Activated CD8-positive, alpha-beta memory T cell treated with anti-CD3 and anti-CD28 coated beads, Interleukin-2, amount 10 ng/mL, durations not matched to agents 7 days and 5 days (primary cell): Measurements from ENCODE around the gene DNM2. TPM values are rescaled to one million over a fixed set of nuclear protein-coding genes. Genes with fewer than 3 reads are reported as not detected.
"Not testable (repeated sequence)": the region's sequence is repeated elsewhere in the genome, so short reads cannot be mapped to it uniquely, and the experiment has no call there.

Experiments used
- ATAC-seq: fragments of 150-1000 bp; cut with Tn5 transposase; one replicate; pipeline ENCODE4 v1.10.0; 2021; ENCODE audit warnings: moderate library complexity
- CTCF ChIA-PET: fragments of 350-600 bp; sonication (Branson Sonifier 250); formaldehyde crosslinking; loops from one replicate; lab custom pipeline; 2021; ENCODE audit warnings: antibody characterized with exemption; lab: Charles Lee
- DNase-seq: peaks from one replicate; pipeline ENCODE4 v3.0.0-alpha.2; 2020
- H3K27ac Mint-ChIP-seq: one replicate; pipeline ENCODE4 v1.8.0; 2021; ENCODE audit warnings: mild to moderate bottlenecking, mixed read lengths
- H3K27me3 Mint-ChIP-seq: one replicate; pipeline ENCODE4 v1.8.0; 2021; ENCODE audit warnings: mixed read lengths
- H3K36me3 Mint-ChIP-seq: one replicate; pipeline ENCODE4 v1.8.0; 2021; ENCODE audit warnings: mild to moderate bottlenecking, mixed read lengths
- H3K4me1 Mint-ChIP-seq: one replicate; pipeline ENCODE4 v1.8.0; 2021; ENCODE audit warnings: mixed read lengths
- H3K4me3 Mint-ChIP-seq: one replicate; pipeline ENCODE4 v1.8.0; 2021; ENCODE audit warnings: mild to moderate bottlenecking, moderate library complexity, mixed read lengths
- H3K9me3 Mint-ChIP-seq: one replicate; pipeline ENCODE4 v1.8.0; 2022; ENCODE audit warnings: low read depth, mixed read lengths
- total RNA-seq, 2 experiments: library from RNA; stranded (reverse); gene quantifications; one replicate each; pipeline ENCODE4 v1.2.3, GENCODE V29; 2021

DNM2 gene
- total RNA-seq, 2 experiments from 2014 or later = 267 to 315 TPM

DNA sequence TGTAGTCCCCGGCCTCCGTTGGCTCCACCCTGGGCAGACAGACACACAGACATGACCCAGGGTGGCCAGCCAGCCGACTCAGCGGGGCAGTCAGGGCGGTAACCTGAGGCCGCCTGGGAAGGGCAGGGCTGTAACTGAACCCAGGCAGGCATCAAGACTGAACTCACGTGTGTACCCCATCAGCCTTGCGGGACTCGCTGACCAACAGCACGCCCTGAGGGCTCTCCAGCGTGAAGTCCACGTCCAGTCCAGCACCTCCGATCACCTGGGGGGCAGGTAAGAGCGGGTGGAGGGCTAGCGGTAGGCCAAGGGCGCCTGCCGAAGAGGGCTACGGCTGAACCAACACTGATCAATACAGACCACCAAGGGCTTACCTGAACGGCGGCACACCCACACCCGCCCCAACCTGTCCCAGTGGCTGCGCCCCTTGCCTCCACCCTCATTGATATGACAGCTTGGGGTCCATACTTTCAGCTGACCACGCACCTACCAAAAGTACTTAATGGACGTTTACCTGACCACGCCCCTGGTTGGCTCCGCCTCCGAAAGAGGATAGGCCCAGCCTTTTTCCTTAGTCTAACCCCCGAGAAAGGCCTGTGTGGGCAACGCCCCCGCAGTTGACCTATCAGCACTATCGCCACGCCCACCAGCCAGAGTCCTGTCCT is 117.3 kb downstream of the DNM2 start:
- Mint-ChIP-seq H3K27ac (peak overlapping the region; percentile 96), H3K4me3 (peak overlapping the region; percentile 88), H3K4me1 (peaks cover 18% of the 10 kb centered on the region), H3K9me3 (peaks cover 7% of the 10 kb centered on the region), H3K27me3 (no peaks in the 10 kb centered on the region), H3K36me3 (peaks cover 13% of the 10 kb centered on the region)
- ATAC-seq (no peak), DNase-seq (no peak)
- CTCF ChIA-PET = interaction anchor here (1.0 to 3.2 kb wide), 13 partner anchors 9 to 253 kb away, joined by 3 to 50 read pairs (median 6); partner anchors contain the start of genes CARM1, DNM2 and QTRT1

DNA sequence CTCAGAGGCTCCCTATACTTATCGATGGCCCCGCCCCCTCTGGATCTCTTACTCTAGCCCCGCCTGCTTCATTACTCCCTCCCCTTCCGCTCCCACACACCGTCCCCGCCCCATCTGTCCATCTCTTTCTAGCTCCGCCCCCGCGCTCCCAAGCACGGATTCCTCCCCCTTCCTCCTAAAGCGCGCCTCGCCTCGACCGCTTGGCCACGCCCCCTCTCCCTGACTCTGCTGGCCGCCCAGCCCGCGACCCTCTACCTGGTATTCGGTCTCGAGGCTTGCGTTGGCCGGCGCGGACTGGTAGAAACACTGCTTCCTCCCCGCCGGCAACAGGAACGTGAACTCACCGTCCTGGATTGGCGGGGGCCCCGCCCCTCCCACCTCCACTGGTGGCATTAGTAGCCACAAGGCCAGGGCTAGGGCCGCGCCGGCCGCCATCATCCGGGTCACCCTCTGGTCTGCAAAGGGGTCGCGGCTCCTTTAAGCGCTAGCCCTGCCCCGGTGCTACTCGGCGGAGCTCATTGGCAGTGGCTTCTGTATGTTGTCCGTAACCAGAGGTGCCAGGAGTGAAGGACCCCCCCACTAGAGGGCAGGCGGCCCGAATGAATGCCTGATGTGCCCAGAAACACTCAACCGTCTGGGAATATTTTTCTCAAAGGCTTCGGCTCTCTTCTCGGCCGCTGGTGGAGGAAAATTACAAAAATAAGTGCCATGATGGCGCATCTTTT is 118.0 kb downstream of the DNM2 start, which contains the start of gene TMED1:
TMED1 (minus strand) TSS at position 459 of the 725 bp plus-strand sequence; CDS start at position 438, 21 bp downstream.
- peaks cover 13% of the 10 kb centered on the region for H3K36me3 Mint-ChIP-seq
- DNase-seq = peak; percentile 99
- peak within 1 kb of the TSS; percentile 96 for H3K27ac Mint-ChIP-seq
- H3K27me3 Mint-ChIP-seq = no peaks in the 10 kb centered on the region
- H3K9me3 Mint-ChIP-seq = peaks cover 7% of the 10 kb centered on the region
- peak within 1 kb of the TSS; percentile 88 for H3K4me3 Mint-ChIP-seq
- peak; percentile 92 for ATAC-seq
- peaks cover 18% of the 10 kb centered on the region for H3K4me1 Mint-ChIP-seq
- CTCF ChIA-PET = interaction anchor here (0.6 to 3.2 kb wide), 21 partner anchors 9 to 412 kb away, joined by 3 to 50 read pairs (median 4); partner anchors contain the start of genes C19orf38, CARM1, DNM2 and QTRT1

DNA sequence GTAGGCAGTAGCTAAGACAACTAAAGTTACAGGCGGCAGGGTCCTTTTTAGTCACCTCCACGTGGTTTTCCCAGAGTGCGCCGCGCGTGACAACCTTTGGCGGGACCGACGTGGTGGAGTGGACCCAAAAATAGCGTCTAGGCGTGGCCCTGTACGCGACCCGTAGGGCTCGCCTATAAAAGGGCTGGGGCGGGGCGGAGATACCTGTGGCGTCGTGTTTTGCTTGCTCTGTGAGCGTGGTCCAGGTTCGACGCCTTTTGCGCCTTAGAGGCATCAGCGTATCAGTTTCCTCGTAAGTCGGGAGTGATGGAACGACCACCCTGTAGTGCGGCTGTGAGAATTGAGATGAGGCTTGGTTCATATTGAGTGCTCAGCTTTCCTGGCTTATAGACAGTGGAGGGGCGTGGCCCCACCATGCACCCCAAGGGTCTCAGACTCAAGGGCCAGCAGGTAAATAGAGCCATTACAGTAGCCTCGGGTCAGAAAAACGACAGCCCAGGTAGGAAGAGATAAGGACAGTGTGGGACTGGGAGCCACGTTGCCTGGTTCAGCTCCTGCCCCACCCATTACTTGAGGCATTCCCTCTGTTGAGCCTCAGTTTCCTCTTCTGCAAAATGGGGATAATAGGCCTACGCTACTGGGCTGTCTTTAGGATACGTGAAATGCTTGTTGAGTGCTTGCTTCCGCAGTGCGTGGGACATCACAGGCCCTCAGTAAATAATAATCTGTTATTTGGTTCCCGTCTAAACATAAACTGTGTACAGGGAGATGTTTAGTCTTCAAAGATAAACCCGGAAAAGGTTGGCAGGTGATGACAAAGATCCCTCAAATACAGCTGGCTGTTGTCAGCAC is 118.8 kb downstream of the DNM2 start:
- ATAC-seq = peak; percentile 41

DNA sequence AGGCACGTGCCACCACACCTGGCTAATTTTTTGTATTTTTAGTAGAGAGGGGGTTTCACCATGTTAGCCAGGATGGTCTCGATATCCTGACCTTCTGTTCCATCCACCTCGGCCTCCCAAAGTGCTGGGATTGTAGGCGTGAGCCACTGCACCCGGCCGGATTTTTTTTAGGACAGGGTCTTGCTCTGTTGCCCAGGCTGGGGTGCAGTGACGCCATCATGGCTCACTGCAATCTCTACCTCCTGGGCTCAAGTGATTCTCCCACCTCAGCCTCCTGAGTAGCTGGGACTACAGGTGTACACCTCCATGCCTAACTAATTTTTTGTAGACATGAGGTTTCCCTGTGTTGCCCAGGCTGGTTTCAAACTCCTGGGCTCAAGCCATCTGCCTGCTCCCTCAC is 119.8 kb downstream of the DNM2 start:
- not testable (repeated sequence) for H3K27me3 Mint-ChIP-seq, H3K9me3 Mint-ChIP-seq, H3K27ac Mint-ChIP-seq, ATAC-seq, H3K4me3 Mint-ChIP-seq, DNase-seq
- CTCF ChIA-PET = interaction anchor here (2.0 to 3.2 kb wide), 7 partner anchors 16 to 137 kb away, joined by 7 to 50 read pairs (median 20); partner anchors contain the start of genes DNM2 and QTRT1
- H3K36me3 Mint-ChIP-seq = peaks cover 13% of the 10 kb centered on the region
- peaks cover 18% of the 10 kb centered on the region for H3K4me1 Mint-ChIP-seq

More for the DNA sequence above, 118.8 kb downstream of the DNM2 start:
- CTCF ChIA-PET = interaction anchor here (0.8 to 3.2 kb wide), 20 partner anchors 10 to 413 kb away, joined by 3 to 50 read pairs (median 4); partner anchors contain the start of genes C19orf38, CARM1, DNM2 and QTRT1
- Mint-ChIP-seq H3K27me3 (no peaks in the 10 kb centered on the region), H3K36me3 (peaks cover 13% of the 10 kb centered on the region), H3K4me1 (peaks cover 18% of the 10 kb centered on the region), H3K4me3 (peak overlapping the region; percentile 88), H3K9me3 (peaks cover 7% of the 10 kb centered on the region), H3K27ac (peak overlapping the region; percentile 96)
- peak; percentile 93 for DNase-seq

DNA sequence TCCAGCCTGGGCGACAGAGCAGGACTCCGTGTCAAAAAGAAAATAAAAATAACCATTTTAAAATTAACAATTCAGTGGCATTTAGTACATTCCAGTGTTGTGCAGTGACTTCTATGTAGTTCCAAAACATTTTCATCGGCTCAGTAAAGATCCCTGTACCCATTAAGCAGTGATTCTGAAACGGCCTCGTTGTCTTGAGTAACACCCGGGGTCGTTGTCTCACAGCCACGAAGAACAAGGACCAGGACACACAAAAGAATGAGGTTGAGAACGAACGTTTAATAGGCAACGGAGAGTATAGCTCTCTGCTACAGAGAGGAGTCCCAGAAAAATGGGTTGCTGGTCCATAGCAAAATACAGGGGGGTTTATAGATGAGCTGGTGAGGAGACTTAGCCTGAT is 120.5 kb downstream of the DNM2 start:
- peaks cover 7% of the 10 kb centered on the region for H3K9me3 Mint-ChIP-seq
- no peak overlapping the region for H3K27ac Mint-ChIP-seq
- peaks cover 7% of the 10 kb centered on the region for H3K36me3 Mint-ChIP-seq
- DNase-seq (no peak), ATAC-seq (no peak)
- no peak overlapping the region for H3K4me3 Mint-ChIP-seq
- CTCF ChIA-PET = interaction anchor here (0.9 to 2.8 kb wide), 3 partner anchors 15 to 26 kb away, joined by 4 to 15 read pairs (median 4); no protein-coding TSS in a partner anchor
- peaks cover 18% of the 10 kb centered on the region for H3K4me1 Mint-ChIP-seq
- H3K27me3 Mint-ChIP-seq = peaks cover 3% of the 10 kb centered on the region

DNA sequence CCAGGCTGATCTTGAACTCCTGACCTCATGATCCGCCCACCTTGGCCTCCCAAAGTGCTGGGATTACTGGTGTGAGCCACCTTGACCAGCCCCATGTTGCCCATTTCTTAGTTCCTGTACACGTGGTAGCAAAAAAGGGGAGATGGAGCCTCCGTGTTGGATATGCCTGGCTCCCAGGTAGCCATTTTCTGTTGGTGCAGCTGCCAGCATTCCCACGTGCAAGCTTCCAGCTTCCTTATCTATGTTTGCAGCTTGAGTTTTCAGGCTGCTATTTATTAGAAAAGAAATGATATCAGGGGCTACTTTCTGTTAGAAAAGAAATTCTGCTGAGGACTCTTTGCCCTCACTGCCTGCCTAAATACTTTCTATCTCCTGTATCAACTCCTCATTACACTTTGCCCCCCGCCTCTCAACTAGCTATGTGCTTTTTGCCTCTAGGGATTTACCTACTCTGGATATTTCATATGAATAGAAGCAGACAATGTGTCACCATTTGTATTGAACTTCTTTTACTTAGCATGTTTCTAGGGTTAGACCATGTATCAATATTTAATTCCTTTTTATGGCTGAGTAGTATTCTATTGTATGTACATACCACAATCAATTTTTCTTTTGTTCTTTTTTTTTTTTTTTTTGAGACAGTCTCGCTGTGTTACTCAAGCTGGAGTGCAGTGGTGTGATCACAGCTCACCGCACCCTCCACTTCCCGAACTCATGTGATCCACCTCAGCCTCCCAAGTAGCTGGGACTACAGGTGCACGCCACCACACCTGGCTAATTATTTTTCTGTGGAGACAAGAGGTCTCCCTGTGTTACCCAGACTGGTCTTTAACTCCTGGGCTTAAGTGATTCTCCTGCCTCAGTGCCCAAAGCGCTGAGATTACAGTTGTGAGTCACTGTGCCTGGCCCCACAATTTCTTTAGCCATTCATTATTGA is 121.5 kb downstream of the DNM2 start:
- Mint-ChIP-seq H3K4me3 (no peak overlapping the region), H3K36me3 (peaks cover 7% of the 10 kb centered on the region), H3K9me3 (peaks cover 7% of the 10 kb centered on the region), H3K27me3 (peaks cover 3% of the 10 kb centered on the region), H3K27ac (no peak overlapping the region), H3K4me1 (peaks cover 18% of the 10 kb centered on the region)
- CTCF ChIA-PET = interaction anchor here (0.9 to 2.8 kb wide), 6 partner anchors 11 to 102 kb away, joined by 3 to 15 read pairs (median 4); no protein-coding TSS in a partner anchor
- ATAC-seq = no peak
- no peak for DNase-seq

DNA sequence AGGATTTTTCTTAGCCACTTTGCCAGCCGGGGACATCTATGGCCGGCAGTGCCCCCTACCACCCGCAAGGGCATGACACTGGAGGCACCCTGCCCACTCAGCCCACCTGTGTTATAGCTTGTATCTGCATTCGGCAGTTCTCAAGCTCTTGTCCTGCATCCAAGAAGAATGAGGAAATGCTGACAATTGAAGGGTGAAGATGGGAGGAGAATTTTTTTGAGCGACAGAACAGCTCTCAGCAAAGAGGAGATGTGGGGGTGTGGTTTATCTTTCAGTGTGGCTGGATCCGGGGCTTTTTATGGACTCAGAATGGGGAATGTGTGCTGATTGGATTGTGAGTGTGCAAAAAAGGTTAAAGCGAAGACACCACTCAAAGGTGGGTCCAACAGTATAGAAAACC is 124.9 kb downstream of the DNM2 start:
- ATAC-seq = no peak
- H3K4me3 Mint-ChIP-seq = no peak overlapping the region
- peaks cover 14% of the 10 kb centered on the region for H3K4me1 Mint-ChIP-seq
- CTCF ChIA-PET = interaction anchor here (2.5 kb wide), 1 partner anchor 21 kb away, joined by 10 read pairs; no protein-coding TSS in a partner anchor
- no peak for DNase-seq
- peaks cover 7% of the 10 kb centered on the region for H3K9me3 Mint-ChIP-seq
- H3K27me3 Mint-ChIP-seq = peaks cover 6% of the 10 kb centered on the region
- H3K36me3 Mint-ChIP-seq = peaks cover 13% of the 10 kb centered on the region
- H3K27ac Mint-ChIP-seq = no peak overlapping the region

DNA sequence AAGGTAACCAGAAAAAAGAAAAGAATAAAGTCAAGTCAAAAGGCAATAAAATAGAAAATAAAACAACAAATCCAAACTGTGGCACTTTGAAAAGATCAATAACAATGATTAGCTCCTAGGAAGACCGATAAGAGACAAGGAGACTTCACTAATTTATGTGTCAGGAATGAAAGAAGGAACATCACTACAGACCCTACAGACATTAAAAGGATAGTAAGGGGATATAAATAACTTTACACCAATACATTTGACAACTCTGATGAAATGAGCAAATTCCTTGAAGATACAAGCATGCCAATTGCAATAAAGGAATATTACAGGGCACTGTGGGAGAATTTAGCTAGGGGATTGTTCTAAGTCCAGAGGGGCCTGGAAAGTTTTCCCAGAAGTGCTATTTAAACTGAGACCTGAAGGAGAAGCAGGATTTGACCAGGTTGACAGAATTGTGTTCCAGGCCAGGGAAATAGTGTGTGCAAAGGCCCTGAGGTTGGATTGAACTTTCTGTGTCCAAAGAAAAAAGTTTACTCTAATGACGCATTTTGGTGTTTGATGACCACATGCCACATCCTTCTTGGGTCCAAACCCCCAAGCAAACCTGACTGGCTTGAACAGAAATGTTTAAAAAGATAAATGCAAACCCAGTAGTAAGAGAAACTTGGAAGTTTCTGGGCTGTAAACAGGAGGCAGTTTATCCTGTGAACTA is 128.8 kb downstream of the DNM2 start:
- Mint-ChIP-seq H3K36me3 (peaks cover 13% of the 10 kb centered on the region), H3K27ac (peak overlapping the region; percentile 61), H3K4me3 (no peak overlapping the region), H3K9me3 (peaks cover 7% of the 10 kb centered on the region), H3K27me3 (peaks cover 9% of the 10 kb centered on the region), H3K4me1 (peaks cover 24% of the 10 kb centered on the region)
- ATAC-seq = peak; percentile 33
- CTCF ChIA-PET = interaction anchor here (0.8 to 2.2 kb wide), 5 partner anchors 11 to 129 kb away, joined by 3 to 9 read pairs (median 4); partner anchors contain the start of genes DNM2 and TMED1
- DNase-seq = peak; percentile 63

DNA sequence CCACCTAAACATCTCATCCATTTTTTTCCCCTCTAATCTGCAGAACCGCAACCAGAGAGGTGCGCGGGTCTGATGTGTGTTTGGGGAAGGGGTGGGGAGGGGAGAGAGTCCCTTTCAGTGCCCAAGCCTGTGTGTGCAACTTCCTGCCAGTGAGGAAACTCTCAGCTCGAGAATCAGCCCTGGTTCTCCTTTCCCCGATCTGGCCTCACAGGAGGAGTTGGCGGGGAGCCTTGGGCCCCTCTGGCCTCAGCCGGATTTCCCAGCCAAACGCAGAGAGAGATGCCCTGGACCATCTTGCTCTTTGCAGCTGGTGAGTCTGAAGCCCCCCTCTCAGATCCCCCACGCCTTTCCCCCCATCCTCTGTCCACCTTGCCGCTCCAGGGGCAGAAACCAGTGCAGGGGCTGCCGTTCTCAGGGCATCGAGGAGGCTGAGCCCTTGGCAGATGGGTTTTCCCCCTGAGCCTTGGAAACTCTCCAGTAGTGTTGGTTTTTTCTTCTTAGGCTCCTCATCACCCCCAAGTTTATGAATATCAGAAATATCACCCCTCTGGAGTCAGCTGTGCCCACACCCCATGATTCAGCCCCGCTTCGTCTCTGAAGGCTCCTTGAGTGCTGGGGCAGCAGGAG is 130.5 kb downstream of the DNM2 start, which contains the start of gene C19orf38:
C19orf38 (plus strand) TSS at position 186 of the 627 bp plus-strand sequence; CDS start at position 280, 94 bp downstream.
- DNase-seq (no peak), ATAC-seq (peak; percentile 27)
- no peak within 1 kb of the TSS for H3K27ac Mint-ChIP-seq
- H3K4me3 Mint-ChIP-seq = no peak within 1 kb of the TSS
- peaks cover 7% of the 10 kb centered on the region for H3K9me3 Mint-ChIP-seq
- CTCF ChIA-PET = interaction anchor here (0.6 to 1.4 kb wide), 5 partner anchors 12 to 149 kb away, joined by 3 to 4 read pairs (median 3); partner anchors contain the start of genes DNM2 and TMED1
- peaks cover 24% of the 10 kb centered on the region for H3K4me1 Mint-ChIP-seq
- H3K27me3 Mint-ChIP-seq = peaks cover 6% of the 10 kb centered on the region
- H3K36me3 Mint-ChIP-seq = peaks cover 13% of the 10 kb centered on the region

DNA sequence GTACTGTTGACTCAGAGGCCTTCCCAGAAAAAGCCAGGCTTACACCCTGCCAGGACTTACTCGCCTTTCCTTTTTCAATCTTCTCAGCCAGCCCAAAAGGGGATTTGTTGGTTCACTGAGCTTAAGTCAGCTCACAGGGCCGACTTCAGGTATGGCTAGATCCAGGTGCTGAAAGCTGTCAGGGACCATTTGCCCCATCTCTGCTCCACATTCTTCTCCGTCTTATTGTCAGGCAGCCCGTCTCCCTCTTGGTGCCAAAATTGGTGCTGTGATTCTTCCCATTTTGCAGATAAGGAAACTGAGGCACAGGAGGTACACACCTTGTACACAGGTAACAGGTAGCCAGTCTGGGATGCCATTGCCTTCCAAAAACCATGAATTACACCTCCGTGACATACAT is 132.8 kb downstream of the DNM2 start:
- DNase-seq = no peak
- H3K27me3 Mint-ChIP-seq = peaks cover 3% of the 10 kb centered on the region
- ATAC-seq = no peak
- no peak overlapping the region for H3K27ac Mint-ChIP-seq
- peaks cover 9% of the 10 kb centered on the region for H3K36me3 Mint-ChIP-seq
- peaks cover 5% of the 10 kb centered on the region for H3K9me3 Mint-ChIP-seq
- H3K4me1 Mint-ChIP-seq = peaks cover 24% of the 10 kb centered on the region
- CTCF ChIA-PET = interaction anchor here (1.3 to 6.3 kb wide), 3 partner anchors 8 to 133 kb away, joined by 4 to 60 read pairs (median 11); partner anchors contain the start of gene DNM2
- H3K4me3 Mint-ChIP-seq = no peak overlapping the region
